Islet of Langerhans (tissue), 1 donor: ENCODE results near the gene RASSF7.

Source experiments
- FAIRE-seq: peaks from one replicate; lab custom pipeline; 2011; peaks lifted over from hg19 to GRCh38; lab: Jason Lieb, UNC

The RASSF7 gene

GRCh38 chr11:587546-587945 lies 26.8 kb downstream of the RASSF7 start:
- FAIRE-seq, result no peak

DNA sequence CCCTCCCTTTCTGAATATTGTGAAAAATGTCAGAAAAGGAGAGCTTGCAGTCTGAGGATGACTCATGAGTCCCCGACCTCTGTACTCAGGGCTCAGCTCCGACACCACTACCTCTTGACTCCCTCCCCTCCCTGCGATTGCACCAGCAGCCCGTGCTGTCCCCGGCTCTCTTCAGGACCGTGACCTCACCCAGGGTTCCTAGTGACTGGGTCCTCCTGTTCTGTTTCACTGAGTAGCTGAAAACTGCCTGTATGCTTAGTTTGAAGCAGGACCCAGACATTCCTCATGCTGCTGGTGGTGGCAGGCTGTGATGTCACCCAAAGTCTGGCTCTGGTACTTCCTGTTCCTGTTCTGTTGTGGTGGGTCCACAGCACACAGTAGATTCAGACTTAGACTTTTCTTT lies 27.2 kb downstream of the RASSF7 start:
- FAIRE-seq, result no peak

- no peak for FAIRE-seq
These were observed 29.0 kb downstream of the RASSF7 start for GRCh38 chr11:589798-590197.

- no peak for FAIRE-seq
These were observed 30.2 kb downstream of the RASSF7 start for GRCh38 chr11:590997-591396.

DNA sequence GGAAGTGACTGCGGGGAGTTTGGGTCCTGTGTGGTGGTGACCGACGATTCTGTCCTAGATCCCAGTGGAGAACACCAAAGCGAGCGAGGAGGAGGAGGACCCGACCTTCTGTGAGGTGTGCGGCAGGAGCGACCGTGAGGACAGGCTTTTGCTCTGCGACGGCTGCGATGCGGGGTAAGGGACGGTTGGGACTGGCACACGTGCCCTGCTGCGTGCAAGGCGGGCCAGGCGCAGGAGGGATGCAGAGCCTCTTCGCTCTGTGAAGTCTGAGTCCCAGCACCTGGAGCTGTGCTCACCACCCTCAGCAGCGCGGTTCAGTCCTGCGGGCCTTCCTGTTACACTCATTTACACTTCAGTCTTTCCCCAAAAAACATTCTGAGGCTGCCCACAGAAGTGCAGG lies 31.7 kb downstream of the RASSF7 start:
- FAIRE-seq, result no peak

DNA sequence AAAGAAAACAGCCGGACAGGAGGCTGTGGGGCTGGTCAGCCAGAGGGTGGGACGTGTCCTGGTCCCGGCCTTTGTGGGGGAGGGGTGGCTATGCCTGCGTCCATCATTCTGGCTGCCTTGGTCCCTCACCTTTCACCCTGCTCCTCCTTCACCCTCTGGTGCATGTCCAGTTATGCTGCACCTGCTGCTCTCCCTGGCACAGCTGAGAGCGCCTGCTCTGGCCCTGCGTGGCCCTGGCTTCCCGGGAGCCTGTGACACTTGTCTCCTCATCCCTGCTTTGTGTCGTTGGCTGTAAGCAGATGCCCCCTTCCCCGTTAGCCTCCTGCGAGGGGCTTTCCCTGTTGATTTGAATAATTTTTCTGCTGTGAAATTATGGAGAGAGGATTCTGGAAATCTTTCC lies 32.1 kb downstream of the RASSF7 start:
- no peak for FAIRE-seq

DNA sequence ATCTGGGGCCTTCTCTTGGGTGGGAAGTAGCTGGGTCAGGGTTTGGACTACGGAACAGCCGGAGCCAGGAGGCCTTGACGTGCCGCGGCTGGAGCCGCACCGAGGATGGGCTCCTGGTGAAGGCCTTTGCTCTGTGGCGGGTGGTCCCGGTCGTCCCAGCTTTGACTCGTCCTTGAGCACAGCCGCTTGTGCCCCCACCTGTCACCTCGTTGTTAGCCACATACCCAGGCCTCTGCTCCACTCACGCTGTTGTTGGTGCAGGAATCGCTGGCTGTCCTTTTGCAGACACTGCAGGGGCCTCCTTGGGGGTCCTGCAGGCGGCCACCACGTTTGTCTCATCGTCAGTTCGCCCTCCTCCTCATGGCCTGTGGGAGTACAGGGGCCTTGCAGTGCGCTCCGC lies 32.6 kb downstream of the RASSF7 start:
- FAIRE-seq, result no peak

DNA sequence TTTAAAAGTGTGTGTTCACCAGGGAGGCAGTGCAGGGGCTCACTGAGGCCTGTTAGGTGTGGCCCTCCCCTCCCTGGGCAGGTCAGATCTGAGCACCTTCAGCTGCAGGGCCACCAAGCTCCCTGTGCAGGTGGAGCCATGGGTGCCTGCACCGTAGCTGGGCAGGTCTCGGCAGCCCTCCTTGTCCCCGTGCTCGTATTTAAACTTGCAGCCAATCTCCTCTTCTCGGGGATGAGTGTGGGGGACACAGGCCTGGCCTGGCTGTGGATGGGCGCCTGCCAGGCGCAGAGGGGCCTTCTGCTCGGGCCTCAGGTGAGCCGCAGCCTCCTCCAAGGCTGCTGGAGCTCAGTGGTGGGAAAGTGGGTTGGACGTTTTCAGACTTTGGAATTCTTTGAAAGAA lies 34.6 kb downstream of the RASSF7 start:
- FAIRE-seq, result no peak

- no peak for FAIRE-seq
These were observed 35.6 kb downstream of the RASSF7 start for GRCh38 chr11:596374-596773.

- FAIRE-seq, result no peak
These were observed 36.5 kb downstream of the RASSF7 start for GRCh38 chr11:597166-597725.

GRCh38 chr11:598005-598680 lies 37.4 kb downstream of the RASSF7 start:
- FAIRE-seq, result no peak

- no peak for FAIRE-seq
These were observed 40.9 kb downstream of the RASSF7 start for GRCh38 chr11:601573-602245.

GRCh38 chr11:603154-603553 lies 42.4 kb downstream of the RASSF7 start:
- no peak for FAIRE-seq

GRCh38 chr11:605286-606129 lies 44.7 kb downstream of the RASSF7 start:
- no peak for FAIRE-seq

- no peak for FAIRE-seq
These were observed 45.5 kb downstream of the RASSF7 start for GRCh38 chr11:606245-606644.

DNA sequence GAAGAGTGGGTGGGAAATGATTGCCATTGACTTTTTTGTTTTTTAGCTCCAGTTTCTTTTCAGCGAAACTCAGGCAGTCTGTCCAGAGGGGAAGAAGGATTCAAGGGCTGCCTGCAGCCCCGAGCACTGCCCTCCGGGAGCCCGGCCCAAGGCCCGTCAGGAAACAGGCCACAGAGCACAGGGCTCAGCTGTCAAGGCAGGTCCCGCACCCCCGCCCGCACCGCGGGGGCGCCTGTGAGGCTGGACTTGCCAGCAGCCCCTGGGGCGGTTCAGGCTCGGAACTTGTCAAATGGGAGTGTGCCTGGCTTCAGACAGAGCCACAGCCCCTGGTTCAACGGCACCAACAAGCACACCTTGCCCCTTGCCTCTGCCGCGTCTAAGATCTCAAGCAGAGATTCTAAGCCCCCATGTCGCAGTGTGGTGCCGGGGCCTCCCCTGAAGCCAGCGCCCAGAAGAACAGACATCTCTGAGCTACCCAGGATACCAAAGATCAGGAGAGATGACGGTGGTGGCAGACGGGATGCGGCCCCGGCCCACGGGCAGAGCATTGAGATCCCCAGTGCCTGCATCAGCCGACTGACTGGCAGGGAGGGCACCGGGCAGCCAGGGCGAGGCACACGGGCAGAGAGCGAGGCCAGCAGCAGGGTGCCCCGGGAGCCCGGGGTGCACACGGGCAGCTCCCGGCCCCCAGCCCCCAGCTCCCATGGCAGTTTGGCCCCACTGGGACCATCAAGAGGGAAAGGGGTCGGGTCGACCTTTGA lies 46.4 kb downstream of the RASSF7 start:
- FAIRE-seq, result no peak

DNA sequence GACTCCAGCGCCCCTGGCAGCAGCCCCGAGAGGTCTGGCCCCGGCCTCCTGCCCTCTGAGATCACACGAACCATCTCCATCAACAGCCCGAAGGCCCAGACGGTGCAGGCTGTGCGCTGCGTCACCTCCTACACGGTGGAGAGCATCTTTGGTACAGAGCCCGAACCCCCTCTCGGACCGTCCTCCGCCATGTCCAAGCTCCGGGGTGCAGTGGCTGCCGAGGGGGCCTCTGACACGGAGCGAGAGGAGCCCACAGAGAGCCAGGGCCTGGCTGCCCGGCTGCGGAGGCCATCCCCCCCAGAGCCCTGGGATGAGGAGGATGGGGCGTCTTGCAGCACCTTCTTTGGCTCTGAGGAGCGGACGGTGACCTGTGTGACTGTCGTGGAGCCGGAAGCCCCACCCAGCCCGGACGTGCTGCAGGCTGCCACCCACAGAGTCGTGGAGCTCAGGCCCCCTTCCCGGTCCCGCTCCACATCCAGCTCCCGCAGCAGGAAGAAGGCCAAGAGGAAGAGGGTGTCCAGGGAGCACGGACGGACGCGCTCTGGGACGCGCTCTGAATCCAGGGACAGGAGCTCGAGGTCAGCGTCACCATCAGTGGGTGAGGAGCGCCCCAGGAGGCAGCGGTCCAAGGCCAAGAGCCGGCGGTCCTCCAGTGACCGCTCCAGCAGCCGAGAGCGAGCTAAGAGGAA lies 47.3 kb downstream of the RASSF7 start:
- no peak for FAIRE-seq

GRCh38 chr11:608791-609251 lies 48.1 kb downstream of the RASSF7 start:
- no peak for FAIRE-seq

- FAIRE-seq, result no peak
These were observed 48.6 kb downstream of the RASSF7 start for GRCh38 chr11:609341-609811.

- no peak for FAIRE-seq
These were observed 49.5 kb downstream of the RASSF7 start for GRCh38 chr11:610146-610801.
